Right lobe of liver (tissue), 6 donors: ENCODE measurements around the gene ANKRD30B. TPM values are rescaled to one million over a fixed set of nuclear protein-coding genes. Genes with fewer than 3 reads are reported as not detected.
"Not testable (repeated sequence)": the region's sequence is repeated elsewhere in the genome, so short reads cannot be mapped to it uniquely, and the experiment has no call there.

ENCODE experiments used
- ATAC-seq, 4 donors: fragments of 200-7000 bp; cut with Tn5 transposase; one replicate each; pipeline ENCODE4 v1.9.1; 2020; ENCODE audit warnings: mild to moderate bottlenecking in 4 of 4, moderate library complexity in 4 of 4
- DNase-seq, 3 donors: peaks; one replicate each; pipeline ENCODE4 v3.0.0-alpha.2; 2020
- H3K27ac ChIP-seq, 3 donors: fragments of 200-600 bp; one replicate each; pipeline ENCODE4 v1.8.0; 2022
- H3K27me3 ChIP-seq, 2 donors: fragments of 200-600 bp; one replicate each; pipeline ENCODE4 v1.8.0; 2022
- H3K36me3 ChIP-seq, 4 donors: fragments of 200-600 bp; sonication (generic) in 1 of 4; one replicate each; pipeline versions ENCODE4 v1.5.1 to v1.8.0; 2017 to 2022; ENCODE audit warnings: control low read depth in 1 of 4
- H3K4me1 ChIP-seq, 4 donors: fragments of 200-600 bp; sonication (generic) in 1 of 4; one replicate each; pipeline versions ENCODE4 v1.5.1 to v1.8.0; 2017 to 2022; ENCODE audit warnings: control low read depth in 1 of 4
- H3K4me3 ChIP-seq, 3 donors: fragments of 200-600 bp; one replicate each; pipeline ENCODE4 v1.8.0; 2022
- H3K9me3 ChIP-seq, 4 donors: fragments of 200-600 bp; sonication (generic) in 1 of 4; one replicate each; pipeline versions ENCODE4 v1.5.1 to v1.8.0; 2017 to 2022; ENCODE audit warnings: control low read depth in 1 of 4
- POLR2A ChIP-seq: fragments of 450-650 bp; IDR thresholded peaks from one replicate; pipeline ENCODE4 v1.6.1; 2017; ENCODE audit warnings: antibody characterized with exemption, mild to moderate bottlenecking
- WGBS: methylation state at CpG from one replicate; pipeline ENCODE4 v1.1.6; 2018; ENCODE audit warnings: low coverage, low lambda C conversion rate; ENCODE audit not compliant: insufficient coverage; ENCODE audit errors: missing lambda C conversion rate; 5-methylcytosine and 5-hydroxymethylcytosine counted together
- intact Hi-C, 2 donors: fragments of 100-400 bp; cut with DNase I; formaldehyde crosslinking; loops; one replicate each; pipeline versions ENCODE4 v1.11.2 to v1.14.1; 2022
- total RNA-seq, 6 experiments: library from RNA; depleted of rRNA in 2 of 6; stranded (reverse); fragments of >200 nt in 2 of 6; fragmentation: NEBNext Ultra II Directional in 3 of 6; extraction: Animal tissue kit (Norgen Biotek cat#: 25700) in 3 of 6; gene quantifications; one replicate each; pipeline versions ENCODE4 v1.1.0 to v1.2.4, GENCODE V29; 2016 to 2023
- TF ChIP-seq, protein P1 (sequence below), 4 donors: fragments of 200-600 bp in 3 of 4; fragments of 450-650 bp in 1 of 4; IDR thresholded peaks; one replicate each; pipeline versions ENCODE4 v1.5.1 to v1.8.0; 2016 to 2022; ENCODE audit warnings: antibody characterized with exemption in 4 of 4, mild to moderate bottlenecking in 2 of 4
- donor health status: DM: no; HTN: yes; CAD: no.
- donor health status: DM: no; HTN: no; CAD: no.
- donor health status: DM: no; HTN: no; CAD: no.
- donor health status: DM: no; HTN: yes; CAD: no.
- donor health status: DM: no; HTN: yes; CAD: no.

The ANKRD30B gene
- total RNA-seq, 6 experiments from 2014 or later: not detected

DNA sequence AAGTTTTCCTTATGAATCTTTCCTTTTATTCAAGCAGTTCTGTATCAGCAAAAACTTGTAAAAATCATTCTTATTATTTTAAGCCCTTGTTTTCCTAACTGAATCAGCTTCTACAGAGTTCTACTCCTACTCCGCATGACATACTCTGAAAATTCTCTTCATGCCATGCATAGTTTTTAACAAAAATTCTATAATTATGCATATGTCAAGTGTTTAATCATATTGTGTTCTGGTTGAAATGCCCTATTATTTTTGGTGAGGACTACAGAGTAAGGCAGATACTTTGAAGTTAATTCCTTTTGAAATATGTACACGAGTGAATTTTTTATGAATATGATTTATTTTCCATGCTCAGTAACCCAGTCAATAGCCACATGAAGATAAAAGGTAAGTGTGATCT is 28.8 kb downstream of the ANKRD30B start:
- no peaks in the 10 kb centered on the region for H3K4me1 ChIP-seq
- WGBS: 42% methylated on average over 2 of the region's 2 CpGs
- H3K27ac ChIP-seq: no peak overlapping the region
- H3K4me3 ChIP-seq: no peak overlapping the region
- H3K27me3 ChIP-seq: no peaks in the 10 kb centered on the region
- DNase-seq (no peak), ATAC-seq (no peak)
- H3K9me3 ChIP-seq: no peaks in the 10 kb centered on the region
- TF ChIP-seq, protein P1, sequence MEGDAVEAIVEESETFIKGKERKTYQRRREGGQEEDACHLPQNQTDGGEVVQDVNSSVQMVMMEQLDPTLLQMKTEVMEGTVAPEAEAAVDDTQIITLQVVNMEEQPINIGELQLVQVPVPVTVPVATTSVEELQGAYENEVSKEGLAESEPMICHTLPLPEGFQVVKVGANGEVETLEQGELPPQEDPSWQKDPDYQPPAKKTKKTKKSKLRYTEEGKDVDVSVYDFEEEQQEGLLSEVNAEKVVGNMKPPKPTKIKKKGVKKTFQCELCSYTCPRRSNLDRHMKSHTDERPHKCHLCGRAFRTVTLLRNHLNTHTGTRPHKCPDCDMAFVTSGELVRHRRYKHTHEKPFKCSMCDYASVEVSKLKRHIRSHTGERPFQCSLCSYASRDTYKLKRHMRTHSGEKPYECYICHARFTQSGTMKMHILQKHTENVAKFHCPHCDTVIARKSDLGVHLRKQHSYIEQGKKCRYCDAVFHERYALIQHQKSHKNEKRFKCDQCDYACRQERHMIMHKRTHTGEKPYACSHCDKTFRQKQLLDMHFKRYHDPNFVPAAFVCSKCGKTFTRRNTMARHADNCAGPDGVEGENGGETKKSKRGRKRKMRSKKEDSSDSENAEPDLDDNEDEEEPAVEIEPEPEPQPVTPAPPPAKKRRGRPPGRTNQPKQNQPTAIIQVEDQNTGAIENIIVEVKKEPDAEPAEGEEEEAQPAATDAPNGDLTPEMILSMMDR (IDR thresholded peaks at IDR 0.05): no peak
- no peak for TF ChIP-seq POLR2A
- intact Hi-C loops: no loop called here
- no peaks in the 10 kb centered on the region for H3K36me3 ChIP-seq

DNA sequence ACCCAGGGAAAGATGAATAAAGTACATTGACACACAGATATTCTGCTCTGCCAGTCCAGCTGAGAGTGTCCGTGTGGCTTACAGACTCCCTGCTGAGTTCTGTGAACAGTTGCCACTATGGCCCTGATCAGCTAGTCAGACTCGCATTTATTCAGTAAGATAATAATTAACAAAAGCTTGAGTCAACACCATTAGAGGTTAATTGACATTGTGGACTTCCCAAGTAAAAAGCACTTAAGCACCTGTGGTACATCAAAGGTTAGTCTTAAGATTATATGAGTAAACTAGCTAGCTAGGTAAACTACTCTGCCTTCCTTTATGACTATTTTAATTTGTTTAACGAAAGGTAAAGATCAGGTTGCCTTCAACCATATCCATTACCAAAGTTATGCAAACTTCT is 33.7 kb downstream of the ANKRD30B start:
- H3K27ac ChIP-seq: no peak overlapping the region
- 32% methylated on average over 2 of the region's 3 CpGs for WGBS

DNA sequence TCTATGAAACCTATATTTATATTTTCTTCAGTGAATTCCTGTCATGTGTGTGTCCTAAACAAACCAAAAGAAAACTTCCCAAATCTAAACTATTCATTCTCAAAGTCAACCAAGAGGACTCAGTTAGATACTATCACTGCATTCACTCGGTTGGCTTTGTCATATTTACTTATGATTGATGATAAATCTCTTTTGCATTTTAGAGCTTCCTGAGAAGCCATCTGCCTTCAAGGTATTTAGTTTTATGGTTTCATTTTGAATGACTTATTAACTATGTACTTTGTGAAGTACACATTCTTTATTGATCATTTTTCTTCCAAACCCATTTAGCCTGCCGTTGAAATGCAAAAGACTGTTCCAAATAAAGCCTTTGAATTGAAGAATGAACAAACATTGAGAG is 36.2 kb downstream of the ANKRD30B start:
- H3K27me3 ChIP-seq: no peaks in the 10 kb centered on the region
- intact Hi-C loops: no loop called here
- whole genome bisulfite sequencing: 32% methylated on average over 2 of the region's 2 CpGs

More for the DNA sequence above, 33.7 kb downstream of the ANKRD30B start:
- ATAC-seq: no peak
- intact Hi-C loops: no loop called here
- DNase-seq: no peak
- TF ChIP-seq, protein P1 (IDR thresholded peaks at IDR 0.05): no peak
- no peak for TF ChIP-seq POLR2A
- H3K4me3 ChIP-seq: no peak overlapping the region
- no peaks in the 10 kb centered on the region for H3K9me3 ChIP-seq
- H3K27me3 ChIP-seq: no peaks in the 10 kb centered on the region
- no peaks in the 10 kb centered on the region for H3K36me3 ChIP-seq
- H3K4me1 ChIP-seq: no peaks in the 10 kb centered on the region

DNA sequence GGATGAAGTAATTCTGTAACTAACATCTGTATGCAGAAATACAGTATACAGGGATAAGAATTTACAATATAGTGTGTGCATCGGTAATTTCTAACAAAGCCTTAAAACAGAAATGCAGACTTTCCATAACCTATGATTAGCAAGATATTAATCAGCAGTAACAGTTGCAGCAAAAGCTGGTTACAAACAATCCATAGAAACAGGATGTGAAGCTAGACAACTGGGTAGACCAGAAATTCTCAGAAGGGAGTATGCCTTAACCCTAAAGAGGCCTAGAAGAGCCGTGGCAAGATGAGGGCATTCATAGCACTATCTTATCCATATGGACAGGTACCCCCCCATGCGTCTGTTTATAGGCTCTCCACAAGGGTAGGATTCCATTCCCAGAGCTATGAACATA is 48.9 kb downstream of the ANKRD30B start:
- intact Hi-C loops: not testable (repeated sequence)

More for the DNA sequence above, 36.2 kb downstream of the ANKRD30B start:
- Histone ChIP-seq H3K27ac (no peak overlapping the region), H3K9me3 (no peaks in the 10 kb centered on the region), H3K4me1 (no peaks in the 10 kb centered on the region), H3K4me3 (no peak overlapping the region), H3K36me3 (no peaks in the 10 kb centered on the region)
- no peak for DNase-seq
- ATAC-seq: no peak
- TF ChIP-seq, protein P1 (IDR thresholded peaks at IDR 0.05): no peak
- no peak for TF ChIP-seq POLR2A

DNA sequence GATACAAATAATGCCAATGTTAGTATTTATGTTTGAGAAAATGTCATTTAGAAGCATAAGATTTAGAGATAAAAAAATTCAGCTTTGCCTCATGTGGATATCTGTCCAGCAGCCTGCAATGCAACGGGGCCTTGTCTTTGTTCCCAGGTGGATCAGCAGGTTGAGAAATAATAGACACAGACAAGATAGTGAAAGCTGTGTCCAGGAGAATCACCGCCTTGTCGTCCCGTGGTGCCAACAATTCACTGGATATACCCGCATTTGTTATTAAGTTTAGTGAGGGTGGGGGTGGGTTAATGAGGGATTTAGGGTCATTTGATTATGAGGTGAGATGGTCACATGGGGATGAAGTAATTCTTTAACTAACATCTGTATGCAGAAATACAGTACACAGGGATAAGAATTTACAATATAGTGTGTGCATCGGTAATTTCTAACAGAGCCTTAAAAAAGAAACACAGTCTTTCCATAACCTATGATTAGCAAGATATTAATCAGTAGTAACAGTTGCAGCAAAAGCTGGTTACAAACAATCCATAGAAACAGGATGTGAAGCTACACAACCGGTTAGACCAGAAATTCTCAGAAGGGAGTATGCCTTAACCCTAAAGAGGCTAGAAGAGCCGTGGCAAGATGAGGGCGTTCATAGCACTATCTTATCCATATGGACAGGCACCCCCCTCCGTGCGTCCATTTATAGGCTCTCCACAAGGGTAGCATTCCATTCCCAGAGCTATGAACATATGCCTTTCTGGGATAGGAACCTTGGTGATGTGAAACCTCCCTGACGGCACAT is 50.2 kb downstream of the ANKRD30B start:
- DNase-seq, H3K27me3 ChIP-seq, H3K27ac ChIP-seq, H3K4me1 ChIP-seq, H3K36me3 ChIP-seq, H3K9me3 ChIP-seq, ATAC-seq, intact Hi-C loops, H3K4me3 ChIP-seq: not testable (repeated sequence)
- 65% methylated on average over 7 of the region's 12 CpGs for WGBS

More for the DNA sequence above, 48.9 kb downstream of the ANKRD30B start:
- not testable (repeated sequence) for H3K27me3 ChIP-seq, H3K27ac ChIP-seq, H3K36me3 ChIP-seq, H3K4me1 ChIP-seq, H3K9me3 ChIP-seq, ATAC-seq, H3K4me3 ChIP-seq, DNase-seq
- 50% methylated on average over 2 of the region's 3 CpGs for WGBS

DNA sequence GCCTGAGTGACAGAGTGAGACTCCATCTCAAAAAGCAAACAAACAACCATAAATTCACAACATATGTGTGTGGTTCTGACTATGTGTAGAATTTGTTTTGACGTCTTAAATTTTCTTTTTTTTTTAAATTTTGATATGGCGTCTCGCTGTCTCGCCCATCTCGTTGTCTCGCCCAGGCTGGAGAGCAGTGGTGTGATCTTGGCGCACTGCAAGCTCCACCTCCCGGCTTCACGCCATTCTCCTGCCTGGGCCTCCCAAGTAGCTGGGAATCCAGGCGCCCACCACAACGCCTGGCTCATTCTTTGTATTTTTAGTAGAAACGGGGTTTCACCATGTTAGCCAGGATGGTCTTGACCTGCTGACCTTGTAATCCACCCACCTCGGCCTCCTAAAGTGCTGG is 63.1 kb downstream of the ANKRD30B start:
- intact Hi-C loops, DNase-seq, H3K4me1 ChIP-seq, H3K27ac ChIP-seq, H3K9me3 ChIP-seq, H3K27me3 ChIP-seq, H3K36me3 ChIP-seq, H3K4me3 ChIP-seq, ATAC-seq: not testable (repeated sequence)
- WGBS: 70% methylated on average over 13 of the region's 13 CpGs

DNA sequence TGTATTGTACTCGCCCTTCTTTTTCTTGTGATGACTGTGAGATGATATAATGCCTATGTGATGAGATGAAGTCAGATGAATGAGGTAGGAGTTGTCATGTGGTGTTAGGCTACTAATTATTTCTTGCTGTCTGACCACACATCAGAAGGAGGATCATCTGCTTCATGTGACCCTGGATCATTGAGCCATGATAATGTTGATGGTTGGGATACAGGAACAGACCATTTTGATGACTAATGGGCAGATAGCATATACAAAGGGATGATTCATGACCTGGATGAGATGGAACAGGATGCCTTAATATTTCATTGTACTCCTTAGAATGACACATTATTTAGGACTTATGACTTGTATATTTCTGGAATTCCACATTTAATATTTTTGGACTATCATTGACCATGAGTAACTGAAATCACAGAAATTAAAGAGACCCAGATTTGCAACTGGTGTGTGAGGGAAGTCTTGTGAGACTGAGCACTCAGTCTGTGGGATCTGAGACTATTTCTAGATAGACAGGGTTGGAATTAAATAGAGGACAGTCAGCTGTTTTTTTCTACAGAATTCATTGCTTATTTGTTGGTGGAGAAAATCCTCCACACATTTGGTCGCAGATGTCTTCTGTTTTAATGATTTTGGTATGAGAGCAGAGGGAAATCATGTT is 79.1 kb downstream of the ANKRD30B start:
- WGBS: 14% methylated on average over 1 of the region's 2 CpGs
- H3K27ac ChIP-seq, H3K4me1 ChIP-seq, DNase-seq, H3K27me3 ChIP-seq, intact Hi-C loops, H3K4me3 ChIP-seq, ATAC-seq, H3K9me3 ChIP-seq, H3K36me3 ChIP-seq: not testable (repeated sequence)

DNA sequence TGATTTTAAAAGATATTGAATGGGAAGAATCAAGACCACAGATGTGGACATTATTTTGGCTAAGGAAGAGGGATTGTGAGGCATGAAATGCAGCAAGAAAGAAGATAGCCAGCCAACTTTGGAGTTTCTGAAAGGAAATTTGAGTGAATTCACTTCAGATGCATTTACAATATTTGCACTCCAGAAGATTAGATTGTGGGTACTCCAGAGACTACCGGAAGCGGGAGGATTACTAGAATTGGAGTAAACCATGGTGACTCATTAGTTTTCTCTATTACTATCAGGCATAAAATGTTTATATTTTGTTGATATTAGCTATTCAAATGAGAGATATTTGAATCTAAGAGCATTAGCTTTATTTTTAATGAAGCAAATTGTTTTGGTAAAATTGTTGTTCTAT is 93.6 kb downstream of the ANKRD30B start:
- H3K27ac ChIP-seq, H3K27me3 ChIP-seq, ATAC-seq, H3K4me3 ChIP-seq, intact Hi-C loops, H3K4me1 ChIP-seq, H3K9me3 ChIP-seq, DNase-seq, H3K36me3 ChIP-seq: not testable (repeated sequence)
- WGBS: 84% methylated on average over 2 of the region's 2 CpGs
